ENCODE data around the gene ARL6IP4.

DNA sequence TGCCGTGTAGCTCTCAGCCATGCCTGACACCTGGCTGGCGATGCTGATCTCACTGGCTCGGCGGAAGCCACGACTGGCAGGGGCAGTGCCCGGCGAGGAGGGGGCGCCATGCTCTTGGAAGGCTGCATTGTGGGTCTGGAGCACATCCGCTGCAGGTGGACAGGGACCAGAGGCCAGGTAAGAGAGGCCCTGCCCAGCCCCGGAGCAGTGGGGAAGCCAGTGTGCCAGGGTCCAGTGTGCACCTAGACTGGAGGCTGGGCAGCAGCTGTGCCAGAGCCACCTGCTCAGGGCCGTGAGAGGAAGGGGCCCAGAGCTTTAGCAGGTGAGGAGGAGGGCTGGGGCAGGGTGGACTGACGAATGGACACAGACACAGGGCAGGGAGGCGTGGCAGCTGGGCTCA is 10.1 kb downstream of the ARL6IP4 start:
- TF ChIP-seq, protein P1, sequence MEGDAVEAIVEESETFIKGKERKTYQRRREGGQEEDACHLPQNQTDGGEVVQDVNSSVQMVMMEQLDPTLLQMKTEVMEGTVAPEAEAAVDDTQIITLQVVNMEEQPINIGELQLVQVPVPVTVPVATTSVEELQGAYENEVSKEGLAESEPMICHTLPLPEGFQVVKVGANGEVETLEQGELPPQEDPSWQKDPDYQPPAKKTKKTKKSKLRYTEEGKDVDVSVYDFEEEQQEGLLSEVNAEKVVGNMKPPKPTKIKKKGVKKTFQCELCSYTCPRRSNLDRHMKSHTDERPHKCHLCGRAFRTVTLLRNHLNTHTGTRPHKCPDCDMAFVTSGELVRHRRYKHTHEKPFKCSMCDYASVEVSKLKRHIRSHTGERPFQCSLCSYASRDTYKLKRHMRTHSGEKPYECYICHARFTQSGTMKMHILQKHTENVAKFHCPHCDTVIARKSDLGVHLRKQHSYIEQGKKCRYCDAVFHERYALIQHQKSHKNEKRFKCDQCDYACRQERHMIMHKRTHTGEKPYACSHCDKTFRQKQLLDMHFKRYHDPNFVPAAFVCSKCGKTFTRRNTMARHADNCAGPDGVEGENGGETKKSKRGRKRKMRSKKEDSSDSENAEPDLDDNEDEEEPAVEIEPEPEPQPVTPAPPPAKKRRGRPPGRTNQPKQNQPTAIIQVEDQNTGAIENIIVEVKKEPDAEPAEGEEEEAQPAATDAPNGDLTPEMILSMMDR (IDR thresholded peaks at IDR 0.05; ENCODE audit: low read length), result no peak
- TF ChIP-seq EZH2phosphoT487 (IDR thresholded peaks at IDR 0.05; ENCODE audit: low read length), result no peak

Measured in MM.1S (cell line).